ENCODE data around the gene CFAP251.

Gene CFAP251

GRCh38 chr12:121949648-121950397 lies 31.4 kb downstream of the CFAP251 start:
- no peak for DNase-seq

- DNase-seq: no peak
Observed at GRCh38 chr12:121953117-121953692, 34.8 kb downstream of the CFAP251 start.

GRCh38 chr12:121953695-121954094 lies 35.3 kb downstream of the CFAP251 start:
- no peak for DNase-seq

- DNase-seq: no peak
Observed at GRCh38 chr12:121955258-121956237, 37.2 kb downstream of the CFAP251 start.

GRCh38 chr12:121957861-121958515 lies 39.6 kb downstream of the CFAP251 start:
- DNase-seq: no peak

GRCh38 chr12:121958541-121959240 lies 40.3 kb downstream of the CFAP251 start:
- no peak for DNase-seq

GRCh38 chr12:121960541-121960940 lies 42.1 kb downstream of the CFAP251 start:
- DNase-seq: no peak

- DNase-seq: no peak
Observed at GRCh38 chr12:121961195-121961879, 42.9 kb downstream of the CFAP251 start.

GRCh38 chr12:121963341-121964018 lies 45.1 kb downstream of the CFAP251 start:
- no peak for DNase-seq

- DNase-seq: no peak
Observed at GRCh38 chr12:121964813-121965643, 46.6 kb downstream of the CFAP251 start.

- DNase-seq: no peak
Observed at GRCh38 chr12:121966959-121967358, 48.6 kb downstream of the CFAP251 start.

GRCh38 chr12:121968876-121969275 lies 50.5 kb downstream of the CFAP251 start:
- no peak for DNase-seq

GRCh38 chr12:121969726-121970125 lies 51.3 kb downstream of the CFAP251 start:
- DNase-seq: no peak

GRCh38 chr12:121970581-121971300 lies 52.3 kb downstream of the CFAP251 start:
- no peak for DNase-seq

GRCh38 chr12:121974026-121974985 lies 55.9 kb downstream of the CFAP251 start:
- DNase-seq: no peak

GRCh38 chr12:121975021-121975420 lies 56.6 kb downstream of the CFAP251 start:
- DNase-seq: no peak

- DNase-seq: no peak
Observed at GRCh38 chr12:121976950-121977349, 58.6 kb downstream of the CFAP251 start.
